ENCODE measurements around the gene DLGAP3. TPM values are rescaled to one million over a fixed set of nuclear protein-coding genes. Genes with fewer than 3 reads are reported as not detected.

Gene DLGAP3
- total RNA-seq, 4 donors from 2014 or later: 0.06 to 0.83 (median 0.40) TPM

- TF ChIP-seq POLR2A (IDR thresholded peaks at IDR 0.05; ENCODE audit: low read depth) (no peak), POLR2AphosphoS5 (IDR thresholded peaks at IDR 0.05) (no peak), CTCF (IDR thresholded peaks at IDR 0.05) (no peak), EP300 (IDR thresholded peaks at IDR 0.05) (no peak)
- Histone ChIP-seq H3K27ac (replicated peaks in 1 of 4) (no peak overlapping the region), H3K4me1 (peaks cover 8 to 16% (median 14%) of the 10 kb centered on the region in 4 donors), H3K27me3 (peaks cover 0 to 75% (median 24%) of the 10 kb centered on the region in 4 donors), H3K9me3 (peaks cover 0 to 6% (median 1%) of the 10 kb centered on the region in 4 donors), H3K4me3 (peak overlapping the region; percentile 44 to 58 (median 48)), H3K36me3 (no peaks in the 10 kb centered on the region)
- intact Hi-C loops (cut with DNase I): no loop called here
- 3% methylated on average over 19 of the region's 80 CpGs for WGBS
- DNase-seq (ENCODE audit: extremely low spot score): no peak
These were observed 43.8 kb downstream of the DLGAP3 start for GRCh38 chr1:34885405-34886247.

GRCh38 chr1:34884961-34885360 lies 44.5 kb downstream of the DLGAP3 start:
- WGBS: 20% methylated on average over 16 of the region's 19 CpGs
- peaks cover 0 to 82% (median 23%) of the 10 kb centered on the region in 4 donors for H3K27me3 ChIP-seq
- DNase-seq (ENCODE audit: extremely low spot score): no peak
- H3K36me3 ChIP-seq: no peaks in the 10 kb centered on the region
- peaks cover 0 to 6% (median 1%) of the 10 kb centered on the region in 4 donors for H3K9me3 ChIP-seq
- intact Hi-C loops (cut with DNase I): no loop called here
- peak overlapping the region; percentile 44 to 58 (median 48) for H3K4me3 ChIP-seq
- H3K4me1 ChIP-seq: peaks cover 8 to 16% (median 14%) of the 10 kb centered on the region in 4 donors
- no peak overlapping the region for H3K27ac ChIP-seq (replicated peaks in 1 of 4)
- TF ChIP-seq CTCF (IDR thresholded peaks at IDR 0.05): no peak
- TF ChIP-seq POLR2A (IDR thresholded peaks at IDR 0.05; ENCODE audit: low read depth): no peak
- TF ChIP-seq POLR2AphosphoS5 (IDR thresholded peaks at IDR 0.05): no peak
- TF ChIP-seq EP300 (IDR thresholded peaks at IDR 0.05): no peak

- peaks cover 0 to 82% (median 23%) of the 10 kb centered on the region in 4 donors for H3K27me3 ChIP-seq
These were observed 44.9 kb downstream of the DLGAP3 start for GRCh38 chr1:34884536-34884935.

GRCh38 chr1:34879230-34879629 lies 50.2 kb downstream of the DLGAP3 start:
- peaks cover 0 to 6% (median 1%) of the 10 kb centered on the region in 4 donors for H3K9me3 ChIP-seq
- intact Hi-C loops (cut with DNase I): no loop called here
- H3K4me3 ChIP-seq: no peak overlapping the region
- no peak for TF ChIP-seq EP300 (IDR thresholded peaks at IDR 0.05)
- no peak for TF ChIP-seq POLR2AphosphoS5 (IDR thresholded peaks at IDR 0.05)
- H3K27me3 ChIP-seq: peaks cover 0 to 82% (median 7%) of the 10 kb centered on the region in 4 donors
- no peaks in the 10 kb centered on the region for H3K36me3 ChIP-seq
- no peaks in the 10 kb centered on the region for H3K4me1 ChIP-seq
- no peak for DNase-seq (ENCODE audit: extremely low spot score)
- no peak overlapping the region for H3K27ac ChIP-seq (replicated peaks in 1 of 4)
- 77% methylated on average over 9 of the region's 9 CpGs for WGBS

More at GRCh38 chr1:34884536-34884935, 44.9 kb downstream of the DLGAP3 start:
- Histone ChIP-seq H3K4me3 (no peak overlapping the region), H3K27ac (replicated peaks in 1 of 4) (no peak overlapping the region), H3K36me3 (no peaks in the 10 kb centered on the region), H3K9me3 (peaks cover 0 to 6% (median 1%) of the 10 kb centered on the region in 4 donors), H3K4me1 (peaks cover 8 to 16% (median 14%) of the 10 kb centered on the region in 4 donors)
- intact Hi-C loops (cut with DNase I): no loop called here
- TF ChIP-seq POLR2A (IDR thresholded peaks at IDR 0.05; ENCODE audit: low read depth): no peak
- no peak for TF ChIP-seq POLR2AphosphoS5 (IDR thresholded peaks at IDR 0.05)
- TF ChIP-seq EP300 (IDR thresholded peaks at IDR 0.05): no peak
- TF ChIP-seq CTCF (IDR thresholded peaks at IDR 0.05): no peak
- no peak for DNase-seq (ENCODE audit: extremely low spot score)
- WGBS: 63% methylated on average over 3 of the region's 3 CpGs

GRCh38 chr1:34876406-34876805 lies 53.0 kb downstream of the DLGAP3 start:
- Histone ChIP-seq H3K4me1 (no peaks in the 10 kb centered on the region), H3K27me3 (peaks cover 0 to 70% (median 4%) of the 10 kb centered on the region in 4 donors), H3K9me3 (peaks cover 0 to 6% (median 1%) of the 10 kb centered on the region in 4 donors), H3K36me3 (no peaks in the 10 kb centered on the region), H3K4me3 (no peak overlapping the region), H3K27ac (replicated peaks in 1 of 4) (no peak overlapping the region)
- no peak for DNase-seq (ENCODE audit: extremely low spot score)
- intact Hi-C loops (cut with DNase I): no loop called here
- WGBS: 77% methylated on average over 7 of the region's 7 CpGs
- no peak for TF ChIP-seq POLR2A (IDR thresholded peaks at IDR 0.05; ENCODE audit: low read depth)
- TF ChIP-seq EP300 (IDR thresholded peaks at IDR 0.05): no peak
- TF ChIP-seq CTCF (IDR thresholded peaks at IDR 0.05): no peak
- no peak for TF ChIP-seq POLR2AphosphoS5 (IDR thresholded peaks at IDR 0.05)

Data from esophagus muscularis mucosa (tissue), 4 donors.